Left ventricle myocardium inferior (tissue), 1 donor: ENCODE measurements around the gene TMEM217. TPM values are rescaled to one million over a fixed set of nuclear protein-coding genes. Genes with fewer than 3 reads are reported as not detected.

Experiments
- total RNA-seq: library from RNA; stranded (reverse); fragmentation: NEBNext Ultra II Directional; extraction: Animal tissue kit (Norgen Biotek cat#: 25700); gene quantifications from one replicate; pipeline ENCODE4 v1.2.1, GENCODE V29; 2021
- donor health status: DM: no; HTN: yes; CAD: no; lungs with severe emphysema.

The TMEM217 gene
- total RNA-seq, 1 donor from 2014 or later: 0.80 TPM

Other genes starting within 250 kb of the TMEM217 start
- 28.9 TPM for gene PIM1, start 88.0 kb downstream of the TMEM217 start, total RNA-seq
- gene TBC1D22B, start 372 bp downstream of the TMEM217 start, total RNA-seq: 6.1 TPM
- 16.1 TPM for gene RNF8, start 95.8 kb upstream of the TMEM217 start, total RNA-seq
- gene CMTR1, start 175.1 kb upstream of the TMEM217 start, total RNA-seq: 34.4 TPM
- 28.1 TPM for gene CCDC167, start 241.7 kb upstream of the TMEM217 start, total RNA-seq